Measurements from ENCODE around the gene MRPL52. TPM values are rescaled to one million over a fixed set of nuclear protein-coding genes. Genes with fewer than 3 reads are reported as not detected.

MRPL52 gene
- total and polyA plus RNA-seq, 2 of the 13 experiments (the other 11 are each of a cell fraction or from before 2014, with no cell fraction given), result 118 to 329 TPM

GRCh38 chr14:22807432-22808087 is 22.1 kb upstream of the MRPL52 start (continued):
- TF ChIP-seq ZNF562 (CRISPR knock-in tag; IDR thresholded peaks at IDR 0.05; ENCODE audit: borderline replicate concordance), result no peak
- TF ChIP-seq ZNF296 (CRISPR knock-in tag; conservative IDR thresholded peaks at IDR 0.05), result no peak
- TF ChIP-seq U2AF2 (IDR thresholded peaks at IDR 0.05; ENCODE audit: low read depth, low read length), result no peak
- no peak for TF ChIP-seq HNF1A (IDR thresholded peaks at IDR 0.05; ENCODE audit: low read depth)
- TF ChIP-seq HNF1A (CRISPR knock-in tag; IDR thresholded peaks at IDR 0.05; ENCODE audit: borderline replicate concordance), result no peak
- no peak for TF ChIP-seq CCAR2 (optimal IDR thresholded peaks at IDR 0.05; ENCODE audit: low read depth, low read length)
- no peak for TF ChIP-seq ZNF563 (CRISPR knock-in tag; IDR thresholded peaks at IDR 0.05)
- TF ChIP-seq HIC2 (CRISPR knock-in tag; IDR thresholded peaks at IDR 0.05; ENCODE audit: low read depth), result no peak
- TF ChIP-seq ARNT2 (CRISPR knock-in tag; IDR thresholded peaks at IDR 0.05; ENCODE audit: low read depth), result no peak; the same call in 1 of the 2 replicates
- TF ChIP-seq GZF1 (CRISPR knock-in tag; IDR thresholded peaks at IDR 0.05), result no peak
- no peak for TF ChIP-seq ZNF766 (CRISPR knock-in tag; IDR thresholded peaks at IDR 0.05; ENCODE audit: borderline replicate concordance)
- no peak for TF ChIP-seq ZSCAN21 (CRISPR knock-in tag; IDR thresholded peaks at IDR 0.05; ENCODE audit: borderline replicate concordance)
- TF ChIP-seq PHF5A (CRISPR knock-in tag; IDR thresholded peaks at IDR 0.05; ENCODE audit: low read depth, unreplicated experiment), result no peak
- no peak for TF ChIP-seq NFATC3 (CRISPR knock-in tag; IDR thresholded peaks at IDR 0.05)
- TF ChIP-seq FOXP1 (IDR thresholded peaks at IDR 0.05), result no peak; the same call in 1 of the 2 replicates
- TF ChIP-seq FOXP1 (CRISPR knock-in tag; IDR thresholded peaks at IDR 0.05), result no peak
- TF ChIP-seq EEA1 (CRISPR knock-in tag; IDR thresholded peaks at IDR 0.05; ENCODE audit: borderline replicate concordance), result no peak
- no peak for TF ChIP-seq YEATS2 (CRISPR knock-in tag; IDR thresholded peaks at IDR 0.05; ENCODE audit: borderline replicate concordance)
- no peak for TF ChIP-seq GPN1 (CRISPR knock-in tag; IDR thresholded peaks at IDR 0.05; ENCODE audit: borderline replicate concordance)
- no peak for TF ChIP-seq ZNF160 (CRISPR knock-in tag; IDR thresholded peaks at IDR 0.05)
- no peak for TF ChIP-seq PRDM10 (CRISPR knock-in tag; IDR thresholded peaks at IDR 0.05; ENCODE audit: low read depth)
- no peak for TF ChIP-seq ZNF567 (CRISPR knock-in tag; IDR thresholded peaks at IDR 0.05; ENCODE audit: borderline replicate concordance)

All from HepG2 (cell line).